Myocyte (in vitro differentiated cells): ENCODE results near the gene SEL1L. TPM values are rescaled to one million over a fixed set of nuclear protein-coding genes. Genes with fewer than 3 reads are reported as not detected.
A peak's percentile ranks its signal among the peaks of the same experiment; 100 is the strongest.
"Not testable (repeated sequence)": the region's sequence is repeated elsewhere in the genome, so short reads cannot be mapped to it uniquely, and the experiment has no call there.

Experiments
- DNase-seq: peaks from one replicate; pipeline ENCODE4 v3.0.0-alpha.2; 2012; ENCODE audit warnings: low read depth
- total RNA-seq: library from RNA; depleted of rRNA; stranded (reverse); fragments of >200 nt; gene quantifications from 2 replicates; pipeline ENCODE4 v1.2.3, GENCODE V29; 2014

Gene SEL1L
- total RNA-seq, 1 donor from 2014 or later, result 72.5 TPM

GRCh38 chr14:81529391-81529790 lies 4.3 kb downstream of the SEL1L start:
- DNase-seq, result no peak

- DNase-seq, result no peak
Observed at GRCh38 chr14:81525129-81525528, 8.5 kb downstream of the SEL1L start.

- no peak for DNase-seq
Observed at GRCh38 chr14:81523616-81524015, 10.0 kb downstream of the SEL1L start.

- DNase-seq, result no peak
Observed at GRCh38 chr14:81523016-81523415, 10.6 kb downstream of the SEL1L start.

- no peak for DNase-seq
Observed at GRCh38 chr14:81521356-81521755, 12.3 kb downstream of the SEL1L start.

GRCh38 chr14:81519200-81520011 lies 14.2 kb downstream of the SEL1L start:
- no peak for DNase-seq

- peak; percentile 38 for DNase-seq
Observed at GRCh38 chr14:81517798-81518398, 15.8 kb downstream of the SEL1L start.

- peak; percentile 52 for DNase-seq
Observed at GRCh38 chr14:81516986-81517797, 16.5 kb downstream of the SEL1L start.

- DNase-seq, result not testable (repeated sequence)
Observed at GRCh38 chr14:81515927-81516326, 17.7 kb downstream of the SEL1L start.

GRCh38 chr14:81512826-81513225 lies 20.8 kb downstream of the SEL1L start:
- not testable (repeated sequence) for DNase-seq

GRCh38 chr14:81511111-81511904 lies 22.3 kb downstream of the SEL1L start:
- DNase-seq, result no peak

GRCh38 chr14:81509838-81510452 lies 23.7 kb downstream of the SEL1L start:
- peak; percentile 18 for DNase-seq

GRCh38 chr14:81509321-81509720 lies 24.3 kb downstream of the SEL1L start:
- DNase-seq, result no peak

GRCh38 chr14:81506487-81506886 lies 27.2 kb downstream of the SEL1L start:
- no peak for DNase-seq

GRCh38 chr14:81504864-81505263 lies 28.8 kb downstream of the SEL1L start:
- no peak for DNase-seq

- no peak for DNase-seq
Observed at GRCh38 chr14:81485781-81486180, 47.9 kb downstream of the SEL1L start.

- no peak for DNase-seq
Observed at GRCh38 chr14:81485372-81485771, 48.3 kb downstream of the SEL1L start.

GRCh38 chr14:81484120-81484519 lies 49.5 kb downstream of the SEL1L start:
- DNase-seq, result no peak

GRCh38 chr14:81480741-81481140 lies 52.9 kb downstream of the SEL1L start:
- DNase-seq, result no peak

- peak; percentile 74 for DNase-seq
Observed at GRCh38 chr14:81478446-81478845, 55.2 kb downstream of the SEL1L start.

GRCh38 chr14:81476816-81477215 lies 56.8 kb downstream of the SEL1L start:
- no peak for DNase-seq
